ENCODE data around the gene GPR132. TPM values are rescaled to one million over a fixed set of nuclear protein-coding genes. Genes with fewer than 3 reads are reported as not detected.

GPR132 gene
- total RNA-seq, 1 donor from 2014 or later, result 7.2 TPM

DNA sequence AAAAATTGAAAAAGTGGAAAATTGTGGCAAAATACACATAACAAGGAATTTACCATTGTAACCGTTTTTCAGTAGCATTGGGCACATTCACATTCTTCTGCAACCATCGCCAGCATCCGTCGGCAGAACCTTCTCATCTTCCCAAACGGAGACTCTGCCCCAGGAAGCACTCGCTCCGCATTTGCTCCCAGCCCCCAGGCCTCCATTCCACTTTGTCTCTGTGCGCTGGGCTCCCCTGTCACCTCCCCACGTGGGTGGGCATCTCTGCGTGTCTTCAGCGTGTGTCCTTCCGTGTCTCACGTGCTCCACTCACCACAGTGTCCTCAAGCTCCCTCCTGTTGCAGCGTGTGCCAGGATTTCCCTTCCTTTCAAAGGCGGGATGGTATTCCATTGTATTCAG is 9.9 kb downstream of the GPR132 start:
- peaks cover 24% of the 10 kb centered on the region for H3K4me1 ChIP-seq
- H3K4me3 ChIP-seq, result no peak overlapping the region
- peaks cover 16% of the 10 kb centered on the region for H3K36me3 ChIP-seq
- DNase-seq (no peak), ATAC-seq (no peak)
- TF ChIP-seq, protein P1, sequence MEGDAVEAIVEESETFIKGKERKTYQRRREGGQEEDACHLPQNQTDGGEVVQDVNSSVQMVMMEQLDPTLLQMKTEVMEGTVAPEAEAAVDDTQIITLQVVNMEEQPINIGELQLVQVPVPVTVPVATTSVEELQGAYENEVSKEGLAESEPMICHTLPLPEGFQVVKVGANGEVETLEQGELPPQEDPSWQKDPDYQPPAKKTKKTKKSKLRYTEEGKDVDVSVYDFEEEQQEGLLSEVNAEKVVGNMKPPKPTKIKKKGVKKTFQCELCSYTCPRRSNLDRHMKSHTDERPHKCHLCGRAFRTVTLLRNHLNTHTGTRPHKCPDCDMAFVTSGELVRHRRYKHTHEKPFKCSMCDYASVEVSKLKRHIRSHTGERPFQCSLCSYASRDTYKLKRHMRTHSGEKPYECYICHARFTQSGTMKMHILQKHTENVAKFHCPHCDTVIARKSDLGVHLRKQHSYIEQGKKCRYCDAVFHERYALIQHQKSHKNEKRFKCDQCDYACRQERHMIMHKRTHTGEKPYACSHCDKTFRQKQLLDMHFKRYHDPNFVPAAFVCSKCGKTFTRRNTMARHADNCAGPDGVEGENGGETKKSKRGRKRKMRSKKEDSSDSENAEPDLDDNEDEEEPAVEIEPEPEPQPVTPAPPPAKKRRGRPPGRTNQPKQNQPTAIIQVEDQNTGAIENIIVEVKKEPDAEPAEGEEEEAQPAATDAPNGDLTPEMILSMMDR (IDR thresholded peaks at IDR 0.05), result no peak
- H3K27me3 ChIP-seq (ENCODE audit: low read depth), result peaks cover 5% of the 10 kb centered on the region
- no peak overlapping the region for H3K27ac ChIP-seq
- H3K9me3 ChIP-seq, result no peaks in the 10 kb centered on the region
- intact Hi-C loops (cut with DNase I), result no loop called here

DNA sequence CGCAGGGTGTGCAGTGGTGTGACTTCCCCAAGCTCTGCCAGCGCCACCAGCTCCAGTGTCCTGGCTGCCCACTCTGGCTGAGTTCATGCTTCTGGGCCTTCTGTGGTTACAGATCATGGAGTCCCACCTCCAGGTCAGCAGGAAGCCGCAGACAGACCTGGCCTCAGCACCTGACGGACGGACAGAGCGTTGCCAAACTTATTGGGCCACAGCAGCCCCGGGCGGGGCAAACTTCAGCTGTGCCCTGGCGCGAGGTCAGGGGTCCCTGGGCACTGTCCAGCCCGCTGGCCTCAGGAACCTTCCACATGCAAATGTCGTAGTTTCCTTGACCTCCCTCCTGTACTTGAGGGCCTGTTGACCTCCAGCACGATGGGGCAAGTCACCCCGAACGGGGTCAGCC is 11.2 kb downstream of the GPR132 start:
- intact Hi-C loops (cut with DNase I), result no loop called here
- peaks cover 24% of the 10 kb centered on the region for H3K36me3 ChIP-seq
- no peak for ATAC-seq
- TF ChIP-seq, protein P1 (IDR thresholded peaks at IDR 0.05), result no peak
- H3K9me3 ChIP-seq, result no peaks in the 10 kb centered on the region
- H3K4me3 ChIP-seq, result no peak overlapping the region
- no peak overlapping the region for H3K27ac ChIP-seq
- peaks cover 13% of the 10 kb centered on the region for H3K4me1 ChIP-seq
- H3K27me3 ChIP-seq (ENCODE audit: low read depth), result no peaks in the 10 kb centered on the region
- no peak for DNase-seq

DNA sequence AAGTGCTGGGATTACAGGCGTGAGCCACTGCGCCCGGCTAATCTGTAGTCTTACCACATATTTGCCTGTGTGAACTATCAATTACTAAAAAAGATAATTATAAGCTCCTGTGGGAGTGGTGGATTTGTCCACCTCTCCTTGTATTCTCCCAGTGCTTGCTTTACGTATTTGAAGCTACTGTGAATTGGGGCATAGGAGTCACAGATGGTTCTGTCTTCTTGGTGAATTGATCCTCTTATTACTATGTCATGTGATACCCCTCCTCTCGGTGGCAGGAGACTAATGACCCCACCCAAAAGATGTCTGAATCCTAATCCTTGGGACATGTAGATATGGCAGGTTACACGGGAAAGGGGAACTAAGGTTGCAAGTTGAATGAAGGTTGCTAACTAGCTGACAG is 11.8 kb downstream of the GPR132 start:
- H3K9me3 ChIP-seq, result no peaks in the 10 kb centered on the region
- TF ChIP-seq, protein P1 (IDR thresholded peaks at IDR 0.05), result no peak
- peaks cover 24% of the 10 kb centered on the region for H3K36me3 ChIP-seq
- no peak overlapping the region for H3K27ac ChIP-seq
- no peaks in the 10 kb centered on the region for H3K27me3 ChIP-seq (ENCODE audit: low read depth)
- H3K4me1 ChIP-seq, result peaks cover 7% of the 10 kb centered on the region
- H3K4me3 ChIP-seq, result no peak overlapping the region
- intact Hi-C loops (cut with DNase I), result no loop called here
- ATAC-seq (no peak), DNase-seq (no peak)

DNA sequence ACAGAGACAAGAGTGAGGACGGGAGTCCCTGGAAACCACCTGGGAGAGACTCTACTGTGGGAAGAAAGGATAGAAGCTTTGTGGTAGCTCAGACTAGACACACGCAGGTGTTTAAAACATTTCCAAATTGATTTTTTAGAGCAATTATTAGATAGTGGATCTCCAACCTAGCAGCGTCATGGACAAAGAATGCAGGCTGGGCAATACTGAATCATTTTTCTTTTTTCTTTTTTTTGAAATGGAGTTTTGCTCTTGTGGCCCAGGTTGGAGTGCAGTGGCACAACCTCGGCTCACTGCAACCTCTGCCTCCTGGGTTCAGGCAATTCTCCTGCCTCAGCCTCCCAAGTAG is 13.1 kb downstream of the GPR132 start:
- no peak overlapping the region for H3K4me3 ChIP-seq
- H3K4me1 ChIP-seq, result peaks cover 5% of the 10 kb centered on the region
- intact Hi-C loops (cut with DNase I), result no loop called here
- H3K36me3 ChIP-seq, result peaks cover 24% of the 10 kb centered on the region
- TF ChIP-seq, protein P1 (IDR thresholded peaks at IDR 0.05), result no peak
- no peaks in the 10 kb centered on the region for H3K9me3 ChIP-seq
- no peak for DNase-seq
- H3K27ac ChIP-seq, result no peak overlapping the region
- no peaks in the 10 kb centered on the region for H3K27me3 ChIP-seq (ENCODE audit: low read depth)
- ATAC-seq, result no peak

DNA sequence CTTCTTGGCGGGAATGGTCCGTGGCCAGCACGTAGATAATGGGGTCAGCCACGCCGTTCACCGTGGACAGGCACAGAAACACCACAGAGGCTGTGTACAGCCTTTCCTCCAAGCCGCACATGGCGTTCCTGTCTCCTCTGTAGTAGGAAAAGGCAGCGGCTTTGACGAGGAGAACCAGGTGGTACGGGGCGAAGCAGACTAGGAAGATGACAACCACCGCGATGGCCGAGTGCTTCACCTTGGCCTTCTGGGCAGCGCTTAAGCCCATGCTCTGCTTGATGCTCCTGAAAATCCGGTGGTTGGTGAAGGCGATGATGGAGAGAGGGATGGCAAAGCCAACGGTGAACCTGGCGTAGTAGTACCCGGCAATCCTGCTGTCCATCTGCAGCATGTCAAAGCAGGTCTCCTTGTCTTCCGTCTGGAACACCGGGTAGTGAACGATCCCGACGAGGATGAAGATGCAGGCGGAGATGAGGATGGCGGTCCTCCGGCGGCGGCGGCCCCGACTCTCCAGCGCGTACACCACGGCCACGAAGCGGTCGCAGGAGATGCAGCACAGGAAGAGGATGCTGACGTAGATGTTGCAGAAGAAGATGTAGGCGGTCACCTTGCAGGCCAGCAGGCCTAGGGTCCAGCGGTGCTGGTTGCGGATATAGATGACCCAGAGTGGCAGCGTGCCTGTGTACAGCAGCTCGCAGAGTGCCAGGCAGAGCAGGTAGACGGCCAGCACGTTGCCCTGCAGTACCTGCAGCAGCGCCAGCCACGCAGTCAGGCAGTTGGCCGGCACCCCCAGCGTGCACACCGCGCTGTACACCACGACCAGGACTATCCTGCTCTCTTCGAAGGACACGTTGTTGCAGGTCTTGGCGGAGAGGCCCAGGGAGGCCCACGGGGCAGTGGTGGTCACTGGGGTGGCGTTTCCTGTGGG is 13.8 kb downstream of the GPR132 start:
- DNase-seq (peak; percentile 41), ATAC-seq (no peak)
- H3K9me3 ChIP-seq, result no peaks in the 10 kb centered on the region
- H3K27me3 ChIP-seq (ENCODE audit: low read depth), result no peaks in the 10 kb centered on the region
- no peak overlapping the region for H3K4me3 ChIP-seq
- H3K27ac ChIP-seq, result no peak overlapping the region
- H3K36me3 ChIP-seq, result peaks cover 24% of the 10 kb centered on the region
- H3K4me1 ChIP-seq, result peaks cover 5% of the 10 kb centered on the region
- intact Hi-C loops (cut with DNase I), result no loop called here
- TF ChIP-seq, protein P1 (IDR thresholded peaks at IDR 0.05), result no peak

Data from lower lobe of right lung (tissue), 2 donors.